CD1c-positive myeloid dendritic cell (primary cell): ENCODE measurements around the gene LAS1L.
"Not testable (repeated sequence)": the region's sequence is repeated elsewhere in the genome, so short reads cannot be mapped to it uniquely, and the experiment has no call there.

Experiments
- DNase-seq: peaks from one replicate; pipeline ENCODE4 v3.0.0-alpha.2; 2016; ENCODE audit errors: extremely low spot score

The LAS1L gene

DNA sequence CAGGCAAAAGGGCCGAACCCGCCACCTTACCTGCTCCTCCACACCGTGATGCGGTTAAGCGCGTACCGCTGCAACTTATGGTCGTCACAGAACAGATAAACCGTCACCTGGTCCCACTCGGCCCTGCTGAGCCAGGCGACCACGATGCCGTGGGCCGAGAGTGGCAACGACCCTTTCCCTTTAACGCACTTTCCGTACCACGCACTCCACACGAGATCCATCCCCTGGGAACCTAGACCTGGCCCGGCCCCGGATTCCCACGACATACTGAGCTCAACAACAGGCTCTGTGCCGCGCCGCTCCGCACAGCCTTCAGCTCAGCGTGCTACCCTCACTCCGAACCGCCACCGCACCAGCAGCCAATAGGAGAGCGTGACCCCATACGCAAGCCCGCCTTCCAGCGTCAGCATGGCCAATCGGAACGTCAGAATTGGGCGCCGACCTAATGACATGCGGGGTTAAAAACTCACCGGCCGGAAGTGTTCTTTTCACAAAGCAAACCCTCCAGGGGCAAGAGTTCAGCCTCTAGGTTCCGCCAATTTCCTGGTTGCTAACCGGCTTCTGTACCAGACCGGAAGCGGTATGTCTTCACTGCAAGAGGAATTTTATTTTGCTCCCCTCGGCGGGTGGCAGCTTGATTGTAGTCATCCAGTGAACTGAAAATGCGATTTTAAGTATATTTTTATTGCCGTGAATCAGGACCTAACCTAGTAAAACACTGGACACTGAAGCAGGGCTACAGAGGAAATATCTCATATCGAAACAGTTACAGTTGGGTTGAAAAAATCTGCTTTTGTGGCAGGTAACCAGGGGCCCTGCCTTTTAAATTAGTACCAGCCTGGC lies at the start of gene LAS1L:
Gene LAS1L, minus strand, starts transcription at position 338 of the 843 bp plus-strand sequence. Its CDS starts 72 bp downstream, at position 266.
- DNase-seq, result peak; percentile 95

DNA sequence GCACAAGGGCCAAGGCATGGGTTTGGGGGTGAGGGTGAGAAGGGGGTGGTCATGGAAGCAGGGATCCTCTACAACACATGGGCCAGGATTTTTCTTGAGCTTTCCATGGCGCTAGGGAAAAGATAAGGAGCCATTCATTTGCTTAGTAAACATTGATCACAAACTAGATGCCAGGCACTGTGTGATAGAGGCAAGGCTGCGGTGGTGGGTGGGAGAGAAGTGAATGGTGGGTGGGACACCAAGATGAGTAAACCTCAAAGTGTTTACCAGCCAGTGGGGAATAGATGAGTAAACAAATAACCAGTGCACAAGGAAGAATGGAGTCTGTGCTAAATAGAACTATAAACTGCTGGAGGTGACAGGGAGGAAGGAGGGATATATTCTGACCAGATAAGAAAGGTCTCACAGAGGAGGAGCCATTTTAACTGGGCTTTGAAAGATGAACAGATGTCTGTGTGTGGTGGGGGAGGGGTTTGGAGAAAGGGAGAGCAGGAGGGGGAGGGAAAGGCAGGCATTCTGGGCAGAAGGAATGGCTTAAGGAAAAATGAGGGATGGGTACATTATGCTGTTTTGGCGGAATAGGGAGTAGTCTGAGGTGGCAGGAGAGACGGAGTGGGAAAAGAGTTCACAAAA lies 48.0 kb upstream of the LAS1L start:
- no peak for DNase-seq

DNA sequence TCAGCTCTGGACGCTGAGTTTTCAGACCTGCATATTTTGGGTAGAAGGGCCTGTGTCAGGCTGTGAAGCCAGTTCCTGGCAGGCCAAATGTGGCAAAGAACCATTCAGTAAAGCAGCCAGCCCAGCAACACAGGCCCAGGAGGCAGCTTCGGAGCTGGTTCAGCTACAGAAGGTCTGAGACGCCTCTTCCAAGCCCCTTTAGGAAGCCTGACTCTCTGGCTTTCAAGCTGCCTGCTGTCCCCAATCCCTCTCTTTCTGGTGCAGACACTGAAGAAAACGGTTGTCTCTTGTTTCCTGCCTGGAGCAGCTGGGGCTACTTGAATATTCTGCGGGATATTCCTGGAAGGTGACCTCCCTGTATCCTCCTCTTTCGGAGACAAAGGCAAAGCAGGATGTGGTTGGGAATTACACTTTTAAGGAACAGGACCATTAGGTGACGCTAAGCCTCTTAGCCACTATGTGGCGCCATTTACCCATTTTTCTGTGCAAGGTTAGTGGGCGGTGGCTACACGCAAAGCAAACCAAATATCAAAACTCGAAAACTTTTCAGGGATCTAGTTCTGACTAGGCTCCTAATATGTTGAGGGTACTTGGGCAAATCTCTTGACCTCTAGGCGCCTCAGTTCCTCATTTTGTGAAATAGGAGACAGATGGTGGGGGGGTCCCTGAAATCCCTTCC lies 47.2 kb upstream of the LAS1L start:
- DNase-seq, result peak; percentile 81

DNA sequence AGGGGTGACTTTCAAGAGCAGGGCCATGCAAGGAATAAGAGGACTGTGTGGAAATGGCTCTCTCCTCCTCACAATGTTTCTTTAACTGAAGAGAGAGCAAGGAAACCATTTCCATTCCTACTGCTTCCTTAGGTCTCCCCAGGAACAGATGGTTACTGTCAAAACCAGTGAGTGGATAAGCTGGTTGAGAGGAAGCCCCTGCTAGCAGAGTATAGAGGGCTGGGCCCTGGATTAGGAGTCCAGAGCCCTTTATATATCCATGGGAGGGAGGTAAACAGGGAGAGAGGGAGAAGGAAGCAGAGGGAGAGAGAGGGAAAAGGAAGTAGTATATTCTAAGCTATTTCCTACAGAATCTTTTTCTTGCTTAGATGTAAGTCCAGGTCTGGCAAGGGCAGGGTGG lies 43.8 kb upstream of the LAS1L start:
- no peak for DNase-seq

DNA sequence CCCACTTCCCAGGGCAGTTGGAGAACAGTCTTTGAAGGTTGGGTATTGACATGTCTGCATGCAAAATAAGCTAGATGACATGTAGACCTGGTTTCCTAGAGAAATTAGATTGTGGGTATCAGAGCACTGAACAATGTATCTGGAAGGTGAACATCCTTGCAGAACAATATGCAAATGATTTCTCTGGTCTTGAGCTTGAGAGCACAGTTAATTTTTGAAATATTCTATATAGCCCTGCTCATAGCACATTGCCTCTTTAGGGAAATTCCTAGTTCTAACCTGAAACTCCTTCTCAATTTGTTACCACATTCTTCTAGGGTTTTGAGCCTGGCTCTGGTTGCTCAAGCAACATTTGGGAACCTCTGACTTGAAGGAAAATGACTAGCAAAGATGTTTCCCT lies 41.6 kb upstream of the LAS1L start:
- no peak for DNase-seq

DNA sequence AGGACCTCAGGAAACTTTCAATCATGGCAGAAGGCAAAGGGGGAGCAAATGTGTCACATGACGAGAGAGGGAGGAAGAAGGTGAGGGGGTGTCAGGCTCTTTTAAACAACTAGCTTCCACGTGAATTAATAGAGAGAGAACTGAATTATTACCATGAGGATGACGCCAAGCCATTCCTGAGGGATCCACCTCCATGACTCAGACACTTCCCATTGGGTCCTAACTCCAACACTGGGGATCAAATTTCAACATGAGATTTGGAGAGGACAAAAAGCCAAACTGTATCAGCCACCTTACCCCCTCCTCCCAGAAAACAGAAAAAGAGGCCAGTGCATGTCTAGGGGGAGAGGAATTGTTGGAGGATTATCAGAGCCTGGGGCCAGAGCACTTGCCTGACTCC lies 40.4 kb upstream of the LAS1L start:
- no peak for DNase-seq

DNA sequence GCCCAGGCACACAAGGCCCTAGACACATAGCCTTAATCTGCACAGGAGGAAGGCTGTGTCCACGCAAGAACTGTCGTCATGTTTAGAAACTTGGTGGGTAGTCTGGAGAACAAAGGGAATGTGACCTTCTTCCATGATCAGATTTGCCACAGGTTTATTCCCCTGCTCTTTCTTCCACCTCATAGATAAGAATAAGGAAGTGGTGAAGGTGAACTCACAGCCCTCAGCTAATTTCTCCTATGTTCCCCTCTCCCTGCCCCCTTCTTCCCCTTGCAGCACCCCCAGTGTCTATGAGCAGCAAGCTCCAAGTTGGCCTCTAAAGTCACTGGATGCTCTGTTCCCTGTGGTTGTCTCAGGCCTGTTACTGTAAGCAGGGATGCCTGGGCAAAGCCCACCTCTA lies 39.8 kb upstream of the LAS1L start:
- no peak for DNase-seq

DNA sequence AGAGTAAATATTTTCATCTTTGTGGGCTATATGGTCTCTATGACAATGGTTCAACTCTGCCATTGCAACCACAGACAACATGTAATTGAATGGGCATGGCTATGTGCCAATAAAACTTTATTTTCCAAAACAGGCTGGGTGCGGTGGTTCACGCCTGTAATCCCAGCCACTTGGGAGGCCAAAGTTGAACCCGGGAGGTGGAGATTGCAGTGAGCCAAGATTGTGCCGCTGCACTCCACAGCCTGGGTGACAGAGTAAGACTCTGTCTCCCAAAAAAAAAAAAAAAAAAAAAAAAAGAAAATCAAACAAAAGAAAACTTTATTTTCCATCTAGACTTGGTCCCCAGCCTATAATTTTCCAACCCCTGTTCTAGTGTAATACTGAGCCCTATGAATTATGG lies 38.4 kb upstream of the LAS1L start:
- DNase-seq, result no peak

DNA sequence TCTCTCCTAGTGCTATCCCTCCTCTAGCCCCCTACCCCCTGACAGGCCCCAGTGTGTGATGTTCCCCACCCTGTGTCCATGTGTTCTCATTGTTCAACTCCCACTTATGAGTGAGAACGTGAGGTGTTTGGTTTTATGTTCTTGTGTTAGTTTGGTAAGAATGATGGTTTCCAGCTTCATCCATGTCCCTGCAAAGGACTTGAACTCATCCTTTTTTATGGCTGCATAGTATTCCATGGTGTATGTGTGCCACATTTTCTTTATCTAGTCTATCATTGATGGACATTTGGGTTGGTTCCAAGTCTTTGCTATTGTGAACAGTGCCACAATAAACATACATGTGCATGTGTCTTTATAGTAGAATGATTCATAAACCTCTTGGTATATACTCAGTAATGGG lies 28.3 kb upstream of the LAS1L start:
- not testable (repeated sequence) for DNase-seq

DNA sequence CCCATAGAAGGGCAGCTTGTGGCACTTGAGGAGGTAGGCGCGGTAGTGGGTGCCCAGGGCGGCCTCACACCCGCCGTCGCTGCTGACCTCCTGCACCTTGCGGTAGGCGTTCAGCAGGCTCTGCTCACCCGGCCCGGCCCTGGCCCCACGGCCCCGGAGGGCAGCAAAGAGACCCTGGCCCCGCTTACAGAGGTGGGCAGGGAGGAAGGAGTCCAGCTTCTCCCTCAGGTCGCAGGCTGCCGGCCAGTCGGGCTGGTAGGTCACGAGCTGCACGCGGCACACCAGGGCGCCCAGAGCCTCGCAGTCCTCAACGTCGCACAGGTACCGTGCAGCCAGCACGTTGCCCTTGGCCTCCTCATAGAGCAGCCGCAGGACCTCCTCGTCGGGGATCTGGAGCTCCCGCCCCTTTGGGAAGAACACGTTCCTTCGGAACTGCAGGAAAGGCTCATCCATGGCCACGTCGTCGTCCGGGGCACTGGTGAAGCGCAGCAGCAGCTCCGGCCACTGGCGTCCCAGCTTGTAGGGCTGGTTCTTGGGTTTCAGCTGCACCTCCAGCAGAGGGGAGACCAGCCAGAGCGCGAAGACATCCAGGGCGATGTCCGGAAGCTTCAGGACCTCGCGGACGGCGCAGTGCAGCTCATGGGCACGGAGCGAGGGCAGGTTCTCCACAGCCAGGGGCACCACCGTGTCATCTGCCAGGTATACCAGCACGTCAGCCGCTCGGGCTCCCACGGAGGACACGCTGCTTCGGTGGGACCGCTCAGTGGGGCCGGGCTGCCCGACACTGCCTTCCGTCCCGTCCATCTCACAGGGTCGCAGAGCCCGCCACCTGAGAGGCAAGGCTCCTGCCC lies 17.1 kb upstream of the LAS1L start:
- no peak for DNase-seq

DNA sequence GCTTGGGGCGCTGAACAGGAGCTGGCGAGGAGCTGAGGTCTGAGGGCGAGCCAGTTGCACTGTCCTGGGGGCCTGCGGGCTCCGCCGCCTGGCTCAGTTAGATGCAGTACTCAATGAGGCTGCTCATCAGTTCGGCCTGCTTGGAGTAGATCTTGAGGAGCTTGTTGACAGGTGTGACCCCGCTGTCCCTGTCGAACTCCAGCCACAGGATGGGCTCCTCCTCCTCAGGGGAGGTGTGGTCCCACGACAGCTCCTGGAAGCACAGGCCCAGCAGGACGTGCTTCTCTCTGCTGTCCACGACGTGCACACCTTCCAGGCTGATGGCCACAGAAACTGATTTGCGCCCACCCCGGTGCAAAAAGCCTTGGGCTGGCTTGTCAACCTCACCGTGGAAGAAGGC lies 16.5 kb upstream of the LAS1L start:
- DNase-seq, result no peak

DNA sequence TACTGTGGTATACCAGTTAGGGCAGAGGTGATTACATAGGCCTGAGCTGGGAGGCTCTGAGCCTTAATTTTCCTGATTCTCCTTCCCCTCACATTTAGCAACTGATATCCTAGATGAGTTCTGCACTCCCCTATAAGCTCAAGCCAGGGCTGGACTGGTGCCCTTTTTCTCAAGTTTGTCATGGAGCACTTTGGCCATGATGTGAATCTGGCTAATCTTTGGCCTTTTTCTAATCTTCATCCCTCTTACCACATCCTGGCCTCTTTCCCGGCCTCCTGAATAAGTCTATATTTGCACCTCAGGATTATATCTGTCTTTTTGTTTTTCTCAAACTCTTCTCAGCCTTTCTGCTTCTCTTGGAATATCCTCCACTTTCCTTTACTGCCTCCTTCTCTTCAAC lies 10.9 kb upstream of the LAS1L start:
- DNase-seq, result no peak

DNA sequence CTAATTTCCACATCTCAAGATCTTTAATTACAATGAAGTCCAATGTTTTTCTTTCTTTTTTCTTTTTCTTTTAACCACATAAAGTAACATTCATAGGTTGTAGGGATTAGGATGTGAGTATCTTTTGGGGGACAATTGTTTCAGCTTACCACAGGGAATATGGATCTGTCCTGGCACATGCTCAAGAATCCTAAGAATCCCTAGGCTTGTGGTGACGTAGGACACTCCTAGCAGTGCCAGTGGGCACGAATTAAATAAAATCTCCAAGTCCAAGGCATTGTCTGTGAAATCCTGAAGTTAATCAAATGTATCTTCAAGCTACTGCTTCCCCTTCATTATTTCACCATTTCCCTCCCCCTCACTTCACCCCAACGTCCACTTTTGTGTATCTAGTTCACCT lies 2.6 kb upstream of the LAS1L start:
- DNase-seq, result no peak

DNA sequence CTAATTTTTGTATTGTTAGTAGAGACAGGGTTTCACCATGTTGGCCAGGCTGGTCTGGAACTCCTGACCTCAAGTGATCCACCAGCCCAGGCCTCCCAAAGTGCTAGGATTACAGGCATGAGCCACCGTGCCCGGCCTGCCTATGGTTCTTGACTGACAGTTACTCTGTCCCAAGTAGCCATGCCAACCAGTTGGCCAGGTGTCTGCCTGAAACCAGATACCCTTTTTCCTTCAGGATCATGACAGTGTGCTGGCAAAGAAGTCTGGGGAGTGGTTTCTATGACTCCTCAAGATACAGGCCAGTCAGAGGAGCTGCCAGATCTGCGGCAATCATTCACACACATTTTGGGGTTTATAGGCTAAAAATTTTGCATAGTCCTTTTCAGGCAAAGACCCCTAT lies 1.7 kb upstream of the LAS1L start:
- no peak for DNase-seq

DNA sequence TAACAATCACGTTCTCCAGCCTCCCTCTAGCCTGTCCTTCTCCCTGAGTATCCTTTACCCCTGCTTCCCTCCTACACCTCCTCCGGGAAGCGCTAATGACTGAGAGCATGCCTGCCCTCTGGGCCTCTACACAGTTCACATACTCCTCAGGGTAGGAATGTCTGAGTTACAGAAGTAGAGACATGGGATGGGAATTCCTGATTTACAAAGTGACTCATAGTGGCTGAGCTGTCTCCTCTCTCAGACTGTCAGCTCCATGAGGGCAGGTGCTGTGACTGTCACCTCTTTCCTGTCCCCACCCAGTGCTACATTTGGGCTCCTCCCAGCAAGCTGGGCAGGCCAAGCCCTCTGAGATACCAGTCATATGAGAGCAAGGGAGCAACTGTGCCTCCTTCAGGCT lies 2.6 kb downstream of the LAS1L start:
- no peak for DNase-seq

DNA sequence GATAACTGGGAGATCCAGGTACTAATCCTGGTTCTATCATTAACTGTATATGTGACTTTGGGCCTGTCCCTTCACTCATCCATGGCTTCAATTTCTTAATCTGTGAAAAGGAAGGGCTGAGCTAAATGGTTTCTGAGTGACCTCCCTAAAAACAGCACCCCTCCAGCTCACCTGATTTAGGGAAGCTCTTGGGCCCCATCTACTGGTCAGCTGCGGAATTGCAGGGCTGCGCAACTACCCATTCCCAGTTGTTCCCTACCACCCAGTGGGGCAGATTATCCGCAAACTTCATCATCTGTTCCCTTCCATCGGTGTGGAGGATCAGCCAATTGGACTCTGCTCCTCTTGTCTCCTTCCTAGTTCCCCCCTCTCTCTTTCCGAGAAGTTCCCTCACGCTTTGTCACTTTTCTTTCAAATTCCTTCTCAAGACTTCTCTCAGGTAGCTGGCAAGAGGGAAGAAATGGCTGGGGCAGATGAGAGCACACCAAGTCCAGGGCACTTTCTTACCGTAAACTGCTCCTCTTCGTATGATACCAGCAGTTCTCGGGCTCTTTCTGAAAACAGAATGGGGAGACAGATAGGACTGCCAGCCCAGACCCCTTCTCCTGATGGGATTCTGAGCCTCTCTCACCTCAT lies 5.8 kb downstream of the LAS1L start:
- DNase-seq, result peak; percentile 28

DNA sequence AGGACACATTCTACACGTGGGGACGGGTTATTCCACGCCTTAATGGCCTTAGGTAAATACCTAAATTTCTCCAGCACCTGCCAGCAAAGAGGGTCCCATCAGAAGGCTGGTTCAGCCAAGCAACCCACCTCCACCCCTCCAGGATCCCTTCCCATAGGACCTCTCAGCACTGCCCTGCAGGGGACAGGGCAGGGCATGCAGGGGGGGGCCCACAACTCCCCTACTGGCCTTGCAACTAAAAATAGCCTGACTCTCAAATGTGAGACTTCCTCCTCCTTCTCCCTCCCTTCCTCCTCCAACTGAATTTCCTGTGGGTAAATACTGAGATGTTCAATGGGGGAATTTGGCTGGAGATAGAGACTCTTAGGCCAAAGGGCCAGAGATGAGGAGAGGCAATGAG lies 6.3 kb downstream of the LAS1L start:
- no peak for DNase-seq

DNA sequence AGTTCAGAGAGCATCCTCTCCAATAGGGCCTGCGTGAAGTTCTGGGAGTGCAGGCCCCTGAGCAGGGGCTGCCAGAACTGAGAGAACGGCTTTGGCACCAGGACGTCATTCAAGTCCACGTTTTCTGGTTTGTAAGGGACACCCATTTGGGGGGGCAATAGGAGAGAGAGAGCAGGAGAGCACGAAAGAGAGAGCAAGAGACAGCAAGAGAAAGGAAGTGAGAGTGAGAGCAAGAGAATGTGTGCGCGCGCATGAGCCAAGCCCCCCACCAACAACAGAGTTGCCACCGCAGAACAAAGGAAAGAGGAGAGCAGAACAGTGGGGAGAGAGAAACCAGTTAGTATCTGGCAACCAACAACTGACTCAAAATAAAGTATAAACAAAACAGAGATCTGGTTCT lies 10.4 kb downstream of the LAS1L start:
- no peak for DNase-seq

DNA sequence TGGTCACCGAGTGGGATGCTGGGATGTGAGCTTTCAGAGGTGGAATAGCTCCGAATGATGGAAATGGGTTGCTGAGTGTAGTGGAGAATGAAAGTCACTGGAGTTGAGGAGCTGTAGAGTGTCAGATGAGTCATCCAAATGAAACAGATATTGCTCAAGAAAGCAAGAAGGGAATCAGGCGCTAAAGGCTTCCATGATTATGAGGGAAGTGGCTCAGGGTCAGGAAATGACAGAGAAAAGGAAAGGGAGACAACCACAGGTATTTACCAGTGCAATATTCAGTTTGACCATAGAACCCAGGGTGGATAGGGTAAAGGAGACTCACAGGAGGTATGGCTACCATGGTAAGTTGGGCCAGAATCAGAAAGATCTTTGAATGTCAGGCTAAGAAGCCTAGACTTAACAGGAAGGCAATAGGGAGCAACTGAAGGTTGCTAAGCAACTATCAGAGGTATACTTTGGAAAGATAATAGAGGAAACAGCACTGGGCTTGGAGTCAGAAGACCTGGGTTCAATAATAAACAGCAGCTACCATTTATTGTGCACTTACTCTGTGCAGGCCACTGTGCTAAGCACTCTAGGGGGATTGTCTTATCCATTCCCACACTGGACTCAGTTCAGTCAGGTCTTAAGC lies 11.7 kb downstream of the LAS1L start:
- DNase-seq, result no peak

DNA sequence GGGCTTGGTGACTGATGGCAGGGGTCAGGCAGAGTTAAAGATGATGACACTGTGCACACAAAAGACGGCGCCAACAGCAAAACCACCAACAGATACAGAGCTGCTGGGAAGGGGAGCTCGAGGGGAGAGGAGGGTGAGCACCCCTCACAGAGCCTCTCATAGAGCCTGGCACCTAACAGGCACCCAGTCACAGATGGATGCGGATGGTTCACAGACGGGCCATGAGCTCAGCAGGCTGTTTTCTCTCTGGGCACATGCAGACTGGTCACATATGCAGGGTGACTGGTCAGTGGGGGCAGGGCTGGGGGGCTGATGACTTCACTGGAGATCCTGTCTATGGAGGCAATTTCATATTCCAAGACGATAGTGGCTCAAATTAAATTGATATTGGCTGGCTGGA lies 15.1 kb downstream of the LAS1L start:
- not testable (repeated sequence) for DNase-seq

DNA sequence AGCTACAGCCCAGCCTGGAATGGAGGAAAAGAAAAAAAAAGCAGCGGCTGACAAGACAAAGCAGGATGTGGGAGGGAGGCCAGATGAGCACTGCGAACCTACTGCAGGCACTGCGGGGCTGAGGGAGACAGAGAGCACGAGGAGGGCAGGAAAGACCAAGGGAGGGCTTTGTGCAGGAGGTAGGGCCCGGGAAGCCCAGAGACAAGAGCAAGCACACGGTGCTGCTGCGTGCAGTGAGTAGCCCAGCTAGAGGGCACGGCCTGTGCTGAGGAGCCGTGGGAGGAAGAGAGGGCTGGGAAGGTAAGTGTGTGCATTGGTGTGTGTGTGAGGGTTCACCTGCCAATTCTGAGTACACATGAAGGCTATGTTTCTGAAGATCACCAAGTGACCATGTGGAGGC lies 15.6 kb downstream of the LAS1L start:
- DNase-seq, result not testable (repeated sequence)
